ENCODE data around the gene CACNA2D2. TPM values are rescaled to one million over a fixed set of nuclear protein-coding genes. Genes with fewer than 3 reads are reported as not detected.

The CACNA2D2 gene
- total and polyA plus RNA-seq, 2 of the 8 experiments (the other 6 are each of a cell fraction or from before 2014, with no cell fraction given), result 14.1 to 25.0 TPM

DNA sequence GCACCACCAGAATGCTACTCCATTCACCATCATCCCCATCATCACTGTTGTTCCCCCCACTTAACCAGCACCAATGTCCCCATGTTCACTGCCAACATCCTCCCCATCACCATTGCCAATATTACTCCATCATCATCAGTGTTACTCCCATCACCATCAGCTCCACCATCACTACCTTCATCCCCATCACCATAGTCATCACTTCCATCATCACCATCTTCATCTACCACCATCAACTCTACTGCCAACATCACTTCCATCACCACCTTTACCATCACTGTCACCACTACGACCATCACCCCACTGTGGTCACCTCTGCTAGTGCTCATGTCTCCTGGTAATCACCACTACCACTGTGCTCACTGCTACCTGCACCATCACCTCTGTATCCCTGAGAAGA lies 96.9 kb downstream of the CACNA2D2 start:
- H2AFZ ChIP-seq (ENCODE audit: low read length), result no peak overlapping the region
- no peak overlapping the region for H3K27ac ChIP-seq (ENCODE audit: low read depth, low read length)
- DNase-seq (ENCODE audit: low read depth in 1 of 2, low spot score in 2 of 2) (no peak), FAIRE-seq (no peak)
- no peak overlapping the region for H2BK5ac ChIP-seq (ENCODE audit: low read depth, low read length)
- no peak overlapping the region for H2BK12ac ChIP-seq (ENCODE audit: low read depth, low read length)
- H3K4ac ChIP-seq (replicated peaks; ENCODE audit: insufficient read length, low read depth, low read length), result no peak overlapping the region
- peaks cover 10 to 21% of the 10 kb centered on the region in 2 experiments for H4K20me1 ChIP-seq (replicated peaks in 1 of 2; ENCODE audit: control insufficient read depth in 1 of 2, insufficient read depth in 2 of 2, low read length in 2 of 2)
- no peak overlapping the region for H3K4me3 ChIP-seq (ENCODE audit: extremely low read depth in 1 of 4, insufficient read depth in 2 of 4, low read depth in 3 of 4, low read length in 4 of 4)
- H3K14ac ChIP-seq (ENCODE audit: insufficient read length), result no peak overlapping the region
- no peak overlapping the region for H2BK120ac ChIP-seq (replicated peaks; ENCODE audit: low read depth, low read length)
- H3K4me1 ChIP-seq (replicated peaks in 1 of 4; ENCODE audit: control insufficient read depth in 3 of 4, insufficient read depth in 4 of 4, low read length in 3 of 4), result no peaks in the 10 kb centered on the region; a peak in 1 of 7 replicates
- H3K18ac ChIP-seq (ENCODE audit: extremely low read depth, low read length), result no peak overlapping the region
- no peak overlapping the region for H4K5ac ChIP-seq (ENCODE audit: insufficient read length, low read depth, low read length)
- H3K4me2 ChIP-seq (ENCODE audit: insufficient read depth in 1 of 2, low read depth in 2 of 2, low read length in 2 of 2), result no peak overlapping the region
- POLR2A ChIA-PET (ENCODE audit: partially characterized antibody), result interaction anchor here (1.1 kb wide), 1 partner anchor 12 kb away, joined by 3 read pairs; no protein-coding TSS in a partner anchor
- no peak overlapping the region for H2BK20ac ChIP-seq (ENCODE audit: low read length)
- no peak for TF ChIP-seq KDM5A (IDR thresholded peaks at IDR 0.05; ENCODE audit: low read length)
- TF ChIP-seq, protein P1, sequence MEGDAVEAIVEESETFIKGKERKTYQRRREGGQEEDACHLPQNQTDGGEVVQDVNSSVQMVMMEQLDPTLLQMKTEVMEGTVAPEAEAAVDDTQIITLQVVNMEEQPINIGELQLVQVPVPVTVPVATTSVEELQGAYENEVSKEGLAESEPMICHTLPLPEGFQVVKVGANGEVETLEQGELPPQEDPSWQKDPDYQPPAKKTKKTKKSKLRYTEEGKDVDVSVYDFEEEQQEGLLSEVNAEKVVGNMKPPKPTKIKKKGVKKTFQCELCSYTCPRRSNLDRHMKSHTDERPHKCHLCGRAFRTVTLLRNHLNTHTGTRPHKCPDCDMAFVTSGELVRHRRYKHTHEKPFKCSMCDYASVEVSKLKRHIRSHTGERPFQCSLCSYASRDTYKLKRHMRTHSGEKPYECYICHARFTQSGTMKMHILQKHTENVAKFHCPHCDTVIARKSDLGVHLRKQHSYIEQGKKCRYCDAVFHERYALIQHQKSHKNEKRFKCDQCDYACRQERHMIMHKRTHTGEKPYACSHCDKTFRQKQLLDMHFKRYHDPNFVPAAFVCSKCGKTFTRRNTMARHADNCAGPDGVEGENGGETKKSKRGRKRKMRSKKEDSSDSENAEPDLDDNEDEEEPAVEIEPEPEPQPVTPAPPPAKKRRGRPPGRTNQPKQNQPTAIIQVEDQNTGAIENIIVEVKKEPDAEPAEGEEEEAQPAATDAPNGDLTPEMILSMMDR (IDR thresholded peaks at IDR 0.05; ENCODE audit: control extremely low read depth in 1 of 3, insufficient read depth in 1 of 3, low read depth in 1 of 3, low read length in 3 of 3), result no peak
- no peak overlapping the region for H3K56ac ChIP-seq (replicated peaks; ENCODE audit: insufficient read length, low read depth, low read length)
- CTCF ChIA-PET (ENCODE audit: partially characterized antibody), result interaction anchor here (0.8 to 1.4 kb wide), 4 partner anchors 10 to 143 kb away, joined by 3 read pairs; no protein-coding TSS in a partner anchor
- no peak overlapping the region for H4K8ac ChIP-seq (ENCODE audit: extremely low read depth, insufficient read depth, low read length)
- H2BK15ac ChIP-seq (ENCODE audit: low read length), result no peak overlapping the region
- H3K79me2 ChIP-seq (ENCODE audit: control insufficient read depth in 1 of 2, insufficient read depth in 2 of 2, low read length in 2 of 2), result no peaks in the 10 kb centered on the region
- H4K91ac ChIP-seq (replicated peaks; ENCODE audit: insufficient read length, low read length), result no peak overlapping the region
- H3K27me3 ChIP-seq (replicated peaks in 1 of 4; ENCODE audit: control insufficient read depth in 3 of 4, extremely low read depth in 1 of 4, insufficient read depth in 3 of 4, low read length in 3 of 4), result peaks cover 0 to 3% (median under 1%) of the 10 kb centered on the region in 4 experiments; a peak in 3 of 7 replicates
- no peaks in the 10 kb centered on the region for H3K9me3 ChIP-seq (ENCODE audit: insufficient read depth in 2 of 2, low read depth in 1 of 2, low read length in 1 of 2)
- no peak overlapping the region for H3K23ac ChIP-seq (ENCODE audit: insufficient read length)
- 88% methylated on average over 1 of the region's 1 CpG; no CpG with 5 or more reads in 1 of the 2 experiments for WGBS, 2 experiments (ENCODE audit: extremely low coverage in 1 of 2, insufficient coverage in 1 of 2, insufficient read length in 1 of 2, insufficient replicate concordance in 2 of 2, low coverage in 1 of 2, low lambda C conversion rate in 2 of 2, missing lambda C conversion rate in 1 of 2)
- no peaks in the 10 kb centered on the region for H3K79me1 ChIP-seq (ENCODE audit: low read depth, low read length)
- H2AK5ac ChIP-seq (ENCODE audit: low read depth, low read length), result no peak overlapping the region
- no peaks in the 10 kb centered on the region for H3K36me3 ChIP-seq (ENCODE audit: control insufficient read depth in 2 of 4, insufficient read depth in 4 of 4, low read length in 3 of 4)
- no peak overlapping the region for H3K9ac ChIP-seq (replicated peaks in 1 of 4; ENCODE audit: extremely low read depth in 1 of 4, low read depth in 3 of 4, low read length in 3 of 4)
- H3K23me2 ChIP-seq (ENCODE audit: low read depth, low read length), result no peaks in the 10 kb centered on the region

Data from H1 (cell line).